GM10266 (cell line): ENCODE results near the gene DGKD.
"Not testable (repeated sequence)": the region's sequence is repeated elsewhere in the genome, so short reads cannot be mapped to it uniquely, and the experiment has no call there.

Experiments
- DNase-seq: peaks from one replicate; pipeline ENCODE4 v3.0.0; 2012; ENCODE audit errors: extremely low spot score
- TF ChIP-seq, protein P1 (sequence below): IDR thresholded peaks from 2 replicates; pipeline ENCODE4 v1.5.1; 2012; ENCODE audit warnings: mild to moderate bottlenecking, low read depth; ENCODE audit not compliant: control insufficient read depth, insufficient read depth; ENCODE audit errors: missing control alignments

Gene DGKD

DNA sequence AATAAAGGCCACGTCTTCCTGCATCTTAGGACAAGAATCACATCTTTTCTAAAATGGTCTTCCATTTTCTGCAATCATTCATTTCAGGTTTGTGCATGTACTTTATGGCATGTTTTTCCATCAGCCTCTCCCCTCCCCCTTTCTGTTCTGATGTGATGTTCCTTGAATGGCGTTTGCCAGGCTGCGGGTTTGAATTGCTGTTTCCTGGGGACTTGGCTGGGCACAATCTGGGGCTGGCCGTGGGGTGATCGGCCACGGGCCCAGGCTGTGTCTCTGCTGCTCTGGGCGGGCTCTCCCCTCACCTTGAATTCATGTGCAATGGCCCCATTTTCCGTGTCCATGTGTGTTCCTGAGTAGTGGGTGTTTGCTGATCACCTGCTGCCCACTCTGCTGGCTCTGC, 15.2 kb downstream of the DGKD start:
- no peak for DNase-seq

DNA sequence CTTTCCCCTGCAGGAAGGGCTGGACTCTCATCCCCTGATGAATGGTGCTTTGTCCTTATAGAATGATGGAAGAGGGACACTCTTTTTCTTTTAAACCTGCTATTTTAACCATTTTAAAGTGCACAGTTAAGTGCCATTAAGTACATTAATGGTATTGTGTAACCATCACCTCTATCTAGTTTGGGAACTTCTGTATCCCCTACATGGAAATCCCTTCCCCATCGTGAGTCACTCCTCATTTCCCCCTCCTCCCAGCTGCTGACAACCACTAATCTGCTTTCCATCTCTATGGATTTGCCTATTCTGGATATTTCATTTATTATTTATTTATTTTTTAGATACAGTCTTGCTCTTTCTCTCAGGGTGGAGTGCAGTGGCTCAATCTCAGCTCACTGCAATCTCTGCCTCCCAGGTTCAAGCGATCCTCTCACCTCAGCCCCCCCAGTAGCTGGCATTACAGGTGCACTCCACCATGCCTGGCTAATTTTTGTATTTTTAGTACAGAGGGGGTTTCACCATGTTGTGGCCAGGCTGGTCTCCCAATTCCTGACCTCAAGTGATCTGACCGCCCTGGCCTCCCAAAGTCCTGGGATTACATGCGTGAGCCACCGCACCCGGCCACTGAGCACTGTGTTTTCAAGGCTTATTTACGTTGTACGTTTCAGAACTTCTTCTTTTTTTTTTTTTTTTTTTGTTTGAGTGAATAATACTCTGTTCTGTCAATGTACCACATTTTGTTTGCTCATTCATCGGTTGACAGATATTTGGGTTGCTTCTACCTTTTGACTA, 15.8 kb downstream of the DGKD start:
- DNase-seq: no peak
- TF ChIP-seq, protein P1, sequence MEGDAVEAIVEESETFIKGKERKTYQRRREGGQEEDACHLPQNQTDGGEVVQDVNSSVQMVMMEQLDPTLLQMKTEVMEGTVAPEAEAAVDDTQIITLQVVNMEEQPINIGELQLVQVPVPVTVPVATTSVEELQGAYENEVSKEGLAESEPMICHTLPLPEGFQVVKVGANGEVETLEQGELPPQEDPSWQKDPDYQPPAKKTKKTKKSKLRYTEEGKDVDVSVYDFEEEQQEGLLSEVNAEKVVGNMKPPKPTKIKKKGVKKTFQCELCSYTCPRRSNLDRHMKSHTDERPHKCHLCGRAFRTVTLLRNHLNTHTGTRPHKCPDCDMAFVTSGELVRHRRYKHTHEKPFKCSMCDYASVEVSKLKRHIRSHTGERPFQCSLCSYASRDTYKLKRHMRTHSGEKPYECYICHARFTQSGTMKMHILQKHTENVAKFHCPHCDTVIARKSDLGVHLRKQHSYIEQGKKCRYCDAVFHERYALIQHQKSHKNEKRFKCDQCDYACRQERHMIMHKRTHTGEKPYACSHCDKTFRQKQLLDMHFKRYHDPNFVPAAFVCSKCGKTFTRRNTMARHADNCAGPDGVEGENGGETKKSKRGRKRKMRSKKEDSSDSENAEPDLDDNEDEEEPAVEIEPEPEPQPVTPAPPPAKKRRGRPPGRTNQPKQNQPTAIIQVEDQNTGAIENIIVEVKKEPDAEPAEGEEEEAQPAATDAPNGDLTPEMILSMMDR: no peak

More for the DNA sequence above, 15.2 kb downstream of the DGKD start:
- TF ChIP-seq, protein P1: no peak

GRCh38 chr2:233371641-233372040, 17.3 kb downstream of the DGKD start:
- DNase-seq: no peak
- TF ChIP-seq, protein P1: no peak

- TF ChIP-seq, protein P1: no peak
- no peak for DNase-seq
Measured at GRCh38 chr2:233372855-233373254, 18.6 kb downstream of the DGKD start.

DNA sequence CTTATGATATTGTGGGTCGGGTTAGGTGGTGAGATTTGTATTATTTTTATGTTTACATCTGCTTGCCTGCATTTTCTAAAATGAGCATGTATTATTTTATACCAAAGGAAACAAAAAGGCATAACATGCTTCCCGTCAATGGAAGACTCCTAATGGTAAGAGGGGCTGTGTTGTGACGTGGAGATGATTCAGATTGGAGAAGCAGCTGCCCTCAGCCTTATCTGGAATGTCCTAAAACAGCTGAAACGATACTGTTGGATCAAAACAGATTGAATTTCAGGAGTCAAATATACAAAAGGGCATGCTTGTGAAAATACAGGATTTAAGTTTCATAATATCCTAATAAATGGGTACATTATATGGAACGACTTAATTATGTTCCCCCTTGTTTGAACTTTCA, 19.0 kb downstream of the DGKD start:
- no peak for DNase-seq
- TF ChIP-seq, protein P1: no peak

DNA sequence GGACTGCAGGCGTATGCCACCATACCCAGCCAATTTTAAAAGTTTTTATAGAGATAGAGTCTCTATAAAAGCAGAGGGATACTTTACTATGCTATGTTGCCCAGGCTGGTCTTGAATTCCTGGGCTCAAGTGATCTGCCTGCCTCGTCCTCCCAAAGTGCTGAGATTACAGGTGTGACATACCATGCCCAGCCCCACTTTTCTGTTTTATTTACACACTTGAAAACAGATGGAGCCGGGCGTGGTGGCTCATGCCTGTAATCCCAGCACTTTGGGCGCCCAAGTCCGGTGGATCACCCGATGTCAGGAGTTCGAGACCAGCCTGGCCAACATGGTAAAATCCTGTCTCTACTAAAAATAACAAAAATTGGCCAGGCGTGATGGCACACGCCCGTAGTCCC, 20.5 kb downstream of the DGKD start:
- not testable (repeated sequence) for DNase-seq

DNA sequence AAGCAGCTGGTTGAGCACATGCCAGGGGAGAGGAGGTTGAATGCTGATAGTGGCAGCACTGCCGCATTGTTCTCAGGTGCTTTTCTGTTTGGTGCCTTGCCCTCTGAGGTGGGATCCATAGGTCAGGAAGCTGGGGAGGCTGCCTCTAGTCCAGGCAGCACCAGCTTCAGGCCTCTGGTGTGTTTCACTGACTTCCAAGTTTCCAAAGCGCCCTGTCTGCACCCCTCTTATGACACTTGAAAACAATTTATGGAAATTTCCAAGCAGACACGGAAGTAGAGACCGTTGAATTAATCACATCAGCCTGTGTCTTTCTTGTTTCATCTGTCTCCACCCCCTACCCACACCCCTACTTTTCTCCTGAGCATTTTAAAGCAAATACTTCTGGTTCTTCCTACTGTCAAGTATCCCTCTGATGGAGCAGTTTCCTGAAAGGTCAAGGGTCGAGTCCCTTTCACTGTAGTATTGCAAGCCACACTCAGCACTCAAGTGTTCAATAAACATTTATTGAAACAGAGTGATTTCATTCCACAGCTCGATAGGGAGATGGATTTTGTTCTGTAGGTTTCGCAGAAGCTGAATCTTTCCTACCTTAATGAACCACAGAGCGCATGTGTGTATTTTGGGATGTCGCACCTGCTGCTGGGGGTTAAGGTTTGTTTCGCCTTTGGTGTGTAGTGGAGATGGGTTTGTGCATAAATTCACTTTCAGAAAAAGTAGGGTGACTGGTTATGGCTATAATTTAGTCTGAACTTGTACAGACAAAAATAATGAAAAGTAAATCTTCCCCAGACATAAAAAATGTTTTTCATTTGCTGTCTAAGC, 21.4 kb downstream of the DGKD start:
- DNase-seq: no peak

More for the DNA sequence above, 21.4 kb downstream of the DGKD start:
- TF ChIP-seq, protein P1: no peak
